ENCODE measurements around the gene CSNK1E. TPM values are rescaled to one million over a fixed set of nuclear protein-coding genes. Genes with fewer than 3 reads are reported as not detected.
"Not testable (repeated sequence)": the region's sequence is repeated elsewhere in the genome, so short reads cannot be mapped to it uniquely, and the experiment has no call there.

Gene CSNK1E
- total RNA-seq, 4 donors from 2014 or later, result 67.9 to 102 (median 91.7) TPM

DNA sequence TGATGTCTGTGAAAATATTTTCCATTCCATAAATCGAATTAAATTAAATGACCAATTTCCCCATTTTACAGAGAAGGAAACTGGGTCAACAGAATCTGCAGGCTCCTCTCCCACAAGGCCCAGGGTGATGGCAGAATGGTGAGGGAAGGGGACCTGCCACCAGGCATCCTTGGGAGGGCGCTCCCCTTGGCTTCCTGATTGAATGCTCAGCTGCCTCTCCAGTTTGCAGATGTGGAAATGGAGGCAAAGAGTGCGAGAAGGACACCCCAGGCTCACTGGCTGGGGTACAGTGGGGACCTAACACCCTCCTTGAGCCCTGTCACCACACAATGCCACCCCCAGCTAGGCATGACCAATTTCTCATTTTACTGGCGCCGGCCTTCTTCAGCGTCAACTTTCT is 28.5 kb upstream of the CSNK1E start:
- TF ChIP-seq, protein P1, sequence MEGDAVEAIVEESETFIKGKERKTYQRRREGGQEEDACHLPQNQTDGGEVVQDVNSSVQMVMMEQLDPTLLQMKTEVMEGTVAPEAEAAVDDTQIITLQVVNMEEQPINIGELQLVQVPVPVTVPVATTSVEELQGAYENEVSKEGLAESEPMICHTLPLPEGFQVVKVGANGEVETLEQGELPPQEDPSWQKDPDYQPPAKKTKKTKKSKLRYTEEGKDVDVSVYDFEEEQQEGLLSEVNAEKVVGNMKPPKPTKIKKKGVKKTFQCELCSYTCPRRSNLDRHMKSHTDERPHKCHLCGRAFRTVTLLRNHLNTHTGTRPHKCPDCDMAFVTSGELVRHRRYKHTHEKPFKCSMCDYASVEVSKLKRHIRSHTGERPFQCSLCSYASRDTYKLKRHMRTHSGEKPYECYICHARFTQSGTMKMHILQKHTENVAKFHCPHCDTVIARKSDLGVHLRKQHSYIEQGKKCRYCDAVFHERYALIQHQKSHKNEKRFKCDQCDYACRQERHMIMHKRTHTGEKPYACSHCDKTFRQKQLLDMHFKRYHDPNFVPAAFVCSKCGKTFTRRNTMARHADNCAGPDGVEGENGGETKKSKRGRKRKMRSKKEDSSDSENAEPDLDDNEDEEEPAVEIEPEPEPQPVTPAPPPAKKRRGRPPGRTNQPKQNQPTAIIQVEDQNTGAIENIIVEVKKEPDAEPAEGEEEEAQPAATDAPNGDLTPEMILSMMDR (IDR thresholded peaks at IDR 0.05), result no peak
- TF ChIP-seq POLR2A (IDR thresholded peaks at IDR 0.05; ENCODE audit: low read depth) (no peak), EP300 (IDR thresholded peaks at IDR 0.05) (no peak), POLR2AphosphoS5 (IDR thresholded peaks at IDR 0.05) (no peak)

DNA sequence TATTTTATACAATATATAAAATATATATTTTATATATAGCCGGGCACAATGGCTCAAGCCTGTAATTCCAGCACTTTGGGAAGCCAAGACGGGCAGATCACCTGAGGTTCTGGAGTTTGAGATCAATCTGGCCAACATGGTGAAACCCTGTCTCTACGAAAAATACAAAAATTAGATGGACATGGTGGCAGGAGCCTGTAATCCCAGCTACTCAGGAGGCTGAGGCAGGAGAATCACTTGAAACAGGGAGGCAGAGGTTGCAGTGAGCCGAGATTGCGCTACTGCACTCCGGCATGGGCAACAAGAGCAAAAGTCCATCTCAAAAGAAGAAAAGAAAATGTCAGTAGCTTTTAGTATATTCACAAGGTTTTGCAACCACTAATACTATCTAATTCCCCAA is 22.7 kb upstream of the CSNK1E start:
- 92% methylated on average over 6 of the region's 6 CpGs for WGBS
- intact Hi-C loops (cut with DNase I); DNase-seq (ENCODE audit: extremely low spot score): not testable (repeated sequence)

More for the DNA sequence above, 28.5 kb upstream of the CSNK1E start:
- Histone ChIP-seq H3K27ac (replicated peaks in 1 of 4) (no peak overlapping the region), H3K36me3 (no peaks in the 10 kb centered on the region), H3K4me3 (no peak overlapping the region), H3K27me3 (peaks cover 0 to 14% (median 0%) of the 10 kb centered on the region in 4 donors), H3K9me3 (no peaks in the 10 kb centered on the region), H3K4me1 (no peaks in the 10 kb centered on the region)
- 91% methylated on average over 6 of the region's 6 CpGs for WGBS
- peak; percentile 45 for DNase-seq (ENCODE audit: extremely low spot score)
- intact Hi-C loops (cut with DNase I), result no loop called here

DNA sequence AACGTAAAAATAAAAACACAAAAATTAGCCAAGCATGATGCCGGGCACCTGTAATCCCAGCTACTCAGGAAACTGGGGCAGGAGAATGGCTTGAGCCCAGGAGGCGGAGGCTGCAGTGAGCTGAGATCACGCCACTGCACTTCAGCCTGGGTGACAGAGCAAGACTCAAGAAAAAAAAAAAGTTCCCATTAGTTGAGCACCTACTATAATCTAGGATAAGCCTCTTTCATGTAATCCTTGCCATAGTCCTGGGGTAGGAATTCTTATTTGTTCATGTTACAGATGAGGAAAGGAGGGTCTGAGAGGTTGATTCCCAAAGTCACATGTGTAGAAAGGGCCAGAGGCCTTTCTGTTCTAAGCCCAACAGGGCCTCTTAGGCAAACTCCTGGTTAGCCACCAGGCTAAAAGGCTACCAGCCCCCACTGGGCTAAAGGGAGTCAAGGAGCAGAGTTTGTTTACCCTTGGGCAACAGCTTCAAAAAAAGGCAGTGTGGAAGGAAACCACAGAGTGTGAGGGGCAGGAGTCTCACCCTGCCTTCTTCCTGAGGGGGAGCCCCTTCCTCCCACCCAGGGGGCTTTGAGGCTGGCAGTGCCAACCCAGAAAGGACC is 21.6 kb upstream of the CSNK1E start:
- no peak for DNase-seq (ENCODE audit: extremely low spot score)
- Histone ChIP-seq H3K4me1 (peaks cover 10 to 13% (median 12%) of the 10 kb centered on the region in 4 donors), H3K36me3 (no peaks in the 10 kb centered on the region), H3K27ac (replicated peaks in 1 of 4) (no peak overlapping the region), H3K27me3 (peaks cover 0 to 28% (median 0%) of the 10 kb centered on the region in 4 donors), H3K9me3 (no peaks in the 10 kb centered on the region), H3K4me3 (no peak overlapping the region)
- 96% methylated on average over 4 of the region's 4 CpGs for WGBS
- intact Hi-C loops (cut with DNase I), result no loop called here
- TF ChIP-seq, protein P1 (IDR thresholded peaks at IDR 0.05), result no peak
- TF ChIP-seq POLR2AphosphoS5 (IDR thresholded peaks at IDR 0.05) (no peak), POLR2A (IDR thresholded peaks at IDR 0.05; ENCODE audit: low read depth) (no peak), EP300 (IDR thresholded peaks at IDR 0.05) (no peak)

More for the DNA sequence above, 22.7 kb upstream of the CSNK1E start:
- H3K9me3 ChIP-seq; H3K4me3 ChIP-seq; H3K36me3 ChIP-seq; H3K27ac ChIP-seq (replicated peaks in 1 of 4): not testable (repeated sequence)
- H3K4me1 ChIP-seq, result peaks cover 10 to 13% (median 12%) of the 10 kb centered on the region in 4 donors
- peaks cover 0 to 18% (median 0%) of the 10 kb centered on the region in 4 donors for H3K27me3 ChIP-seq

DNA sequence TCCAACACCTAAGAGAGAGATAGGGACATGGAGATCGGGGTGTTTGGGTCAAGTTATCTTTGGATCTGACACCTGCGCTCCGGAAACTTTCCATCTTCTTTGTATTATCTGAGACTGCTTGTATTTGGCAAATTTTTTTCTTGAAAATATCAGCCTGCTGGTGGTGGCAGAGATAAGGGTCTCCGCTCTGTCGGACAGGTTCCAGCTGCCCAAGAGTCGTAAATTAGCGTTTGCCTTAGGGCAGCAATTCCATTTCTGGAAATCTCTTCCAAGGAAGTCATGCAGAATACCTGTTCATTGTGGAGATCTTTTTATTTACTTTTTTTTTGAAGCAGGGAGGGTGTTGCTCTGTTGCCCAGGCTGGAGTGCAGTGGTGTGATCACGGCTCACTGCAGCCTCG is 19.5 kb upstream of the CSNK1E start:
- peaks cover 0 to 30% (median 0%) of the 10 kb centered on the region in 4 donors for H3K27me3 ChIP-seq
- H3K9me3 ChIP-seq, result no peaks in the 10 kb centered on the region
- WGBS, result 78% methylated on average over 9 of the region's 9 CpGs
- H3K36me3 ChIP-seq, result no peaks in the 10 kb centered on the region
- intact Hi-C loops (cut with DNase I), result no loop called here
- H3K4me3 ChIP-seq, result peak overlapping the region in 1 of 4 donors; percentile 59
- no peak overlapping the region for H3K27ac ChIP-seq (replicated peaks in 1 of 4)
- H3K4me1 ChIP-seq, result peaks cover 10 to 13% (median 12%) of the 10 kb centered on the region in 4 donors
- no peak for TF ChIP-seq EP300 (IDR thresholded peaks at IDR 0.05)
- TF ChIP-seq, protein P1 (IDR thresholded peaks at IDR 0.05), result no peak
- TF ChIP-seq POLR2AphosphoS5 (IDR thresholded peaks at IDR 0.05), result no peak
- TF ChIP-seq POLR2A (IDR thresholded peaks at IDR 0.05; ENCODE audit: low read depth), result no peak
- no peak for DNase-seq (ENCODE audit: extremely low spot score)

DNA sequence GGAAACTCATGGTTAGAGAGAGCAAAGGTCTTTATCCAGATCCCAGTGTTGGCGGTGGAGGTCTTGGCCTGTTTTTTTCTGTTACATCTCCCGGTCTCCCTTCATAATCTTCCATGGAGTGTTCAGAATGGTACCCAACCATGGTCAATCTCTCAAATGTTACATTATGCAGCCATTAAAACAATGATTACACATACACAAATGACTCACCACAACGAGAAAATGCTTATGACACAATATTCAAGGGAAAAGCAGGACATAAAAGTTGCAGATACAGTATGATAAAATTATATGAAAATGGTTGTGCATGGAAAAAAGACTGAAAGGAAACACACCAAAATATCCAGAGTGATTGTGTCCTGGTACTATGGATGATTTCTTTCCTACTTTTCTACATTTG is 17.8 kb upstream of the CSNK1E start:
- no peak for DNase-seq (ENCODE audit: extremely low spot score)
- H3K4me1 ChIP-seq, result peaks cover 10 to 13% (median 12%) of the 10 kb centered on the region in 4 donors
- no peaks in the 10 kb centered on the region for H3K36me3 ChIP-seq
- no peak overlapping the region for H3K4me3 ChIP-seq
- WGBS, result 81% methylated on average over 3 of the region's 3 CpGs
- H3K27me3 ChIP-seq, result peaks cover 0 to 36% (median 0%) of the 10 kb centered on the region in 4 donors
- TF ChIP-seq POLR2A (IDR thresholded peaks at IDR 0.05; ENCODE audit: low read depth) (no peak), EP300 (IDR thresholded peaks at IDR 0.05) (no peak), POLR2AphosphoS5 (IDR thresholded peaks at IDR 0.05) (no peak)
- TF ChIP-seq, protein P1 (IDR thresholded peaks at IDR 0.05), result no peak
- no peaks in the 10 kb centered on the region for H3K9me3 ChIP-seq
- intact Hi-C loops (cut with DNase I), result no loop called here
- H3K27ac ChIP-seq (replicated peaks in 1 of 4), result no peak overlapping the region

Measured in esophagus muscularis mucosa (tissue), 4 donors.